Effector memory CD8-positive, alpha-beta T cell (primary cell): ENCODE data around the gene KRTAP6-1.

Experiments
- ATAC-seq: fragments of 150-1000 bp; cut with Tn5 transposase; replicated peaks from 2 replicates; pipeline ENCODE4 v1.10.0; 2021; ENCODE audit warnings: mild to moderate bottlenecking, moderate library complexity
- DNase-seq, 3 experiments: peaks; one replicate each; pipeline ENCODE4 v3.0.0; 2021
- H3K27ac Mint-ChIP-seq, 2 donors: one replicate each; pipeline ENCODE4 v1.8.0; 2022; ENCODE audit warnings: mild to moderate bottlenecking in 2 of 2, mixed read lengths in 2 of 2, moderate library complexity in 2 of 2
- H3K27me3 Mint-ChIP-seq, 2 donors: one replicate each; pipeline ENCODE4 v1.8.0; 2022; ENCODE audit warnings: mixed read lengths in 2 of 2
- H3K36me3 Mint-ChIP-seq: one replicate; pipeline ENCODE4 v1.8.0; 2022; ENCODE audit warnings: mild to moderate bottlenecking, moderate library complexity, mixed read lengths; ENCODE audit not compliant: insufficient read depth
- H3K4me1 Mint-ChIP-seq, 2 donors: one replicate each; pipeline ENCODE4 v1.8.0; 2022; ENCODE audit warnings: low read depth in 2 of 2, mixed read lengths in 2 of 2
- H3K4me3 Mint-ChIP-seq, 2 donors: one replicate each; pipeline ENCODE4 v1.8.0; 2022; ENCODE audit warnings: mild to moderate bottlenecking in 2 of 2, mixed read lengths in 2 of 2, moderate library complexity in 2 of 2
- H3K9me3 Mint-ChIP-seq, 2 donors: one replicate each; pipeline ENCODE4 v1.8.0; 2022; ENCODE audit warnings: mixed read lengths in 2 of 2

The KRTAP6-1 gene

DNA sequence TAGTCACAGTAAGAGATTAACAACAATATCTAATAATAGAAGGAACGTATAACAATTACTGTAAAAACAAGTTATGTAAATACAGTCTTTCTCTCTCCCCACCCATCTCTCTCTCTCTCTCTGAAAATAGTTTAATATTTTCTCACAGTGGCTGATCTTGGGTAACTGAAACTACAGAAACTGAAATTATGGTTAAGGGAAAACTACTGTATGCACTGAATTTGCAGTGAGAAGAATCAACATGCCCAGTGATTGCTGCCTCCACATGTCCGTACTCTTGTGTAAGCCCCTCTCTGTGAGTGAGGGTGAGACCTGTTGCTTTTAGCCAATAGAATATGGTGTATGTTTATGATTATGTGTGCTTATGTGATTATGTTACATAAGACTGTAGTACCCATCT is 1.6 kb downstream of the KRTAP6-1 start:
- no peak overlapping the region for H3K27ac Mint-ChIP-seq
- no peaks in the 10 kb centered on the region for H3K36me3 Mint-ChIP-seq
- H3K4me3 Mint-ChIP-seq = no peak overlapping the region
- DNase-seq (no peak), ATAC-seq (no peak)
- no peaks in the 10 kb centered on the region for H3K27me3 Mint-ChIP-seq
- no peaks in the 10 kb centered on the region for H3K4me1 Mint-ChIP-seq
- H3K9me3 Mint-ChIP-seq = peaks cover 0 to 1% of the 10 kb centered on the region in 2 donors

DNA sequence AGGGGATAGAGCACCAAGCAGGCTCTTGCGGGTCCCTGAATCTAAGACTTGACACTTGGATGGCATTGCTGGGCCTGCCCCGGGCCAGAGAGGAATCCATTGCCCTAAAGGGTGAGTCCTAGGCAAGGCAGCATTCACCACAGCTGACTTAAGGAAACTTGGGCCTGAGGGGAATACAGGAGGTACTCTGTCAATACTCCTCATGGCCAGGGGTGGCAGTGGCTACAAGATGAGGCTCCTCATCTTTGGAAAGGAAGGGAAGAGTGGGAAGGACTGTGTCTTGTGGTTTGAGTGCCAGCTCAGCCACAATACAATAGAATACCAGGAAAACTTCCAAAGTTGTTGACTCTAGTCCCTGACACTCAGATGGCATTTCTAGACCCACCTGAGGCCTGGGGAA is 7.8 kb downstream of the KRTAP6-1 start:
- no peaks in the 10 kb centered on the region for H3K36me3 Mint-ChIP-seq
- no peaks in the 10 kb centered on the region for H3K4me1 Mint-ChIP-seq
- H3K4me3 Mint-ChIP-seq = no peak overlapping the region
- no peak for DNase-seq
- peaks cover 10 to 12% of the 10 kb centered on the region in 2 donors for H3K9me3 Mint-ChIP-seq
- no peak overlapping the region for H3K27ac Mint-ChIP-seq
- no peak for ATAC-seq
- no peaks in the 10 kb centered on the region for H3K27me3 Mint-ChIP-seq

DNA sequence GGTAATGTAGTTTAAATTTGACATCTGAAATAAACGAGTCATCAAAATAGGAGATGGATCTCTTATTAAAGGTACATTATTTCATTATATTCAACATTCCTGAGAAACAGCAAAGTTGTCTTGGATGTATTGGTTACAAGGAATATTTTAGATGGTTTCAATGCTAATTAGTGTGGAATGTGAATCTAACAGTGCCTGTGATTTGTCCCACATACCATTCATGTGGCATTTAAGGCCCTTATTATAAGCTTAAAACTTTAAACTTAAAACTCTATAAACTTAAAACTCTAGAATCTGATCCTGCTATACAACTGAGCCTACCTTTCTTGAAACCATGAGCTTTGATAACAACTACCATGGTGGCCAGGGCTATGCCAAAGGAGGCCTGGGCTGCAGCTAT is 12.9 kb downstream of the KRTAP6-1 start, which contains the start of gene KRTAP22-1:
Gene KRTAP22-1, plus strand, starts transcription at position 301 of the 400 bp plus-strand sequence.
- H3K9me3 Mint-ChIP-seq = peaks cover 10 to 12% of the 10 kb centered on the region in 2 donors

DNA sequence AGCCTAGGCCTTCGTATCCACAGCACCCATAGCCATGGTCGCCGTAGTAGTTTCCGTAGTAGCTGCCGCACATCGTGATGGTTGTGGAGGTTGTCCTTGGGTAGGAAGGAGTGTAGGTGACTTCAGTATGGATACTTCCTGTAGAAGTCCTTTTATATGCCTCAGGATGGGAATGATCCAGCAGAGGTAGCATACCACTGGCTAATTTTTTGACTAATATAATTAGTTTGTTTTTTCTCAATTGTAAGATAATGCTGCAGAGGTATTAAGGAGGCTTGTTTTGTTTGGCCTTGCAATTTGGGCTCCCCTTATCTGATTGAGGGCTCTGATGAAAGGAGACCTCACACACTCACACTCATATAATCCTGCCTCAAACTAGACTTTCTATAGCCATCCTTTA is 14.9 kb downstream of the KRTAP6-1 start, which contains the start of gene KRTAP6-2:
Gene KRTAP6-2, minus strand, starts transcription at position 101 of the 400 bp plus-strand sequence. Its CDS starts 28 bp downstream, at position 73.
- Mint-ChIP-seq H3K27me3 (no peaks in the 10 kb centered on the region), H3K9me3 (peaks cover 5 to 12% of the 10 kb centered on the region in 2 donors), H3K4me3 (no peak within 1 kb of the TSS), H3K27ac (no peak within 1 kb of the TSS), H3K36me3 (no peaks in the 10 kb centered on the region), H3K4me1 (no peaks in the 10 kb centered on the region)
- no peak for DNase-seq
- ATAC-seq = no peak

More for the DNA sequence above, 12.9 kb downstream of the KRTAP6-1 start, which contains the start of gene KRTAP22-1:
- Mint-ChIP-seq H3K4me3 (no peak within 1 kb of the TSS), H3K27ac (no peak within 1 kb of the TSS), H3K27me3 (no peaks in the 10 kb centered on the region), H3K36me3 (no peaks in the 10 kb centered on the region), H3K4me1 (no peaks in the 10 kb centered on the region)
- DNase-seq (no peak), ATAC-seq (no peak)

DNA sequence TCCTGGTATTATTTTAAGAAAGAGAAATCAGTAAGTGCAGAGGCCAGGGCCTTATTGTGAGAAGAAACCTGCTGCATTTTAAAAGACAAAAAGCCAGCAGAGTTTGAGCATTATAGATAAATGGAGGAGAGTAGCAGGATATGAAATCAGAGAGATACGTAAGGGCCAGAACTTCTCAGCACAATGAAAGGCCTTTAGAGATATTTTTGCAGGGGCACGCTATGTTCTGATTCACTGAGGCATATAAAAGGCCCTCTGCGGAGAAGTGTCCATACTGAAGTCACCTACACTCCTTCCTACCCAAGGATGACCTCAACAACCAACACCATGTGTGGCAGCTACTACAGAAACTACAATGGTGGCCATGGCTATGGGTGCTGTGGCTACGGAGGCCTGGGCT is 21.6 kb downstream of the KRTAP6-1 start, which contains the start of gene KRTAP6-3:
Gene KRTAP6-3, plus strand, starts transcription at position 301 of the 400 bp plus-strand sequence. Its CDS starts 6 bp downstream, at position 307.
- Mint-ChIP-seq H3K27me3 (no peaks in the 10 kb centered on the region), H3K4me1 (no peaks in the 10 kb centered on the region), H3K36me3 (no peaks in the 10 kb centered on the region), H3K27ac (no peak within 1 kb of the TSS), H3K4me3 (no peak within 1 kb of the TSS), H3K9me3 (peaks cover 0 to 5% of the 10 kb centered on the region in 2 donors)
- DNase-seq (no peak), ATAC-seq (no peak)

DNA sequence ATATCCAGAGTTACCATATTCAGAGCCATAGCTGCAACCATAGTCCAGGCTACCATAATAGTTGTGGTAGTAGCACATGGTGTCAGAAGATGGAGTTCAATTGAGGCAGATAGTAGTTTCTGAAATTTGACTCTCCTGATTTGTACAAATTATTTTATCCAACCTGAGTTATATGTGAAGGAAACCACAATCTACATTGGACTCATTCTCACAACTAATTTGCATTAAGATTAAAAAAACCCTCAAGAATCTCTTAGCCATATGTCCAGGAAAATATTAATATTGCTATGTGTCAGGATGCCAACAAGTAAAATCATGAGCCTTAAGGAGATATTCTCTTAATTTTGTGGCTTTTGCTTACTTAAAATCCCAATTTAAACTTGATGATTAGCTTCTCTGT is 23.4 kb downstream of the KRTAP6-1 start, which contains the start of gene KRTAP22-2:
Gene KRTAP22-2, minus strand, starts transcription at position 101 of the 400 bp plus-strand sequence.
- Mint-ChIP-seq H3K4me3 (no peak within 1 kb of the TSS), H3K36me3 (no peaks in the 10 kb centered on the region), H3K9me3 (peaks cover 0 to 5% of the 10 kb centered on the region in 2 donors), H3K27me3 (no peaks in the 10 kb centered on the region), H3K4me1 (no peaks in the 10 kb centered on the region), H3K27ac (no peak within 1 kb of the TSS)
- ATAC-seq (no peak), DNase-seq (no peak)

DNA sequence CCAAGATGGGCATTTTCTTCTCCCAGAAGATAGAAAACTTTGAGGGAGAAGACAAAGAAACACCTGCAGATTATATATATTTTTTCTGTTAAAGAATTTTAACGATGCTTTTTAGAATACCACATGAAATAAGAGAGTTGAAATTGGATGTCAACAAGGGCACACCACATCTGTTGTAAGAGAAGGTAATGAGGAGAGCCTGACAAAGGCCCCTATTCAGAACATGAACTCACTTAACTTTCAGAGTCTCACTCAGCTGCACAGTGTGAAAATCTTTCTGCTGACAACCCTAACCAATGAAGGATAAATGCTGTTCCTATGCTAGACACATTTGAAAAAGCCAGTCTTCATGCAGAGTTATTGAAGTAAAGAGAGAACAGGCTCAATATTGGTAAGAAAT is 30.9 kb downstream of the KRTAP6-1 start:
- no peak overlapping the region for H3K27ac Mint-ChIP-seq
- H3K9me3 Mint-ChIP-seq = no peaks in the 10 kb centered on the region
- no peak overlapping the region for H3K4me3 Mint-ChIP-seq
- no peak for ATAC-seq
- no peaks in the 10 kb centered on the region for H3K36me3 Mint-ChIP-seq
- H3K27me3 Mint-ChIP-seq = no peaks in the 10 kb centered on the region
- DNase-seq = no peak
- no peaks in the 10 kb centered on the region for H3K4me1 Mint-ChIP-seq

DNA sequence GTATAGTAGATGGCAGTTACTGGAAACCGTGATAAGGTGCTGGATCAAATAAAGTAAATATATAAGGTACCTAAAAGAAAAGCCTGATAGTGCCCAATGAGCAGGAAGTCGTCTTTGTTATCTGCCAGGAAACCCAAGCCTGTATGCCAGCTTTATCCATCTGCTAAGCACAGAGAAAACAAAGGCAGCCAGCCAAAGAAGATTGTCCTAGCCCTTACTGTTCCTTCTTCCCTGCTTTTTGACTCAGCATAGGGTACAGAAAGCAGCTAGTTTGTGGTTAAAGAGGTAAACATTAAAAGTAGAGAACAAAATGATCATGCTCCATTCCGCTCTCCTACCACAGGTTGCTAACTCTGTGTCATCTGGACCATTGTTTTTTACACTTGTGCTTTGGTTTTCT is 33.6 kb downstream of the KRTAP6-1 start:
- no peaks in the 10 kb centered on the region for H3K9me3 Mint-ChIP-seq
- H3K27me3 Mint-ChIP-seq = no peaks in the 10 kb centered on the region
- DNase-seq (no peak), ATAC-seq (no peak)
- no peaks in the 10 kb centered on the region for H3K4me1 Mint-ChIP-seq
- H3K27ac Mint-ChIP-seq = no peak overlapping the region
- H3K36me3 Mint-ChIP-seq = no peaks in the 10 kb centered on the region
- H3K4me3 Mint-ChIP-seq = no peak overlapping the region

DNA sequence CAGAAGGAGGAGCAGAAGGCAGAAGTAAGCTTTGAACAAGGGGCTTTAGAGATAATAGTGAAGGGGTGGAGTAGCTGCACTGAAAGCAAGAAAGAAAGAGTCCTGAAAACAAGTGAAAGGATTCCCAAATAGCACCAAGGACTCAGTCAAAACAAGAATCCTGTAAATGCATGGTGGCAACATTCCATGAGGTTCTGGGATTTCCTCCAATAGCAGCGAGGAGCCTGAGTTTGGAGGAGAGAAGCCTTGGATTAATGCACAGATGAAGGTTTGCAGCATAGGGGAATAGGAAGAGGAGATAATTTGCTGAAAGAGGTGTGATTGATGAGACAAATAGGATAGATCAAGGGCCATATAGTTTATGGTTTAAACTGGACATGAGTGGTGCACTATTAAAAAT is 34.4 kb downstream of the KRTAP6-1 start:
- no peak overlapping the region for H3K27ac Mint-ChIP-seq
- no peaks in the 10 kb centered on the region for H3K9me3 Mint-ChIP-seq
- no peaks in the 10 kb centered on the region for H3K4me1 Mint-ChIP-seq
- ATAC-seq (no peak), DNase-seq (no peak)
- H3K27me3 Mint-ChIP-seq = no peaks in the 10 kb centered on the region
- H3K36me3 Mint-ChIP-seq = no peaks in the 10 kb centered on the region
- no peak overlapping the region for H3K4me3 Mint-ChIP-seq

DNA sequence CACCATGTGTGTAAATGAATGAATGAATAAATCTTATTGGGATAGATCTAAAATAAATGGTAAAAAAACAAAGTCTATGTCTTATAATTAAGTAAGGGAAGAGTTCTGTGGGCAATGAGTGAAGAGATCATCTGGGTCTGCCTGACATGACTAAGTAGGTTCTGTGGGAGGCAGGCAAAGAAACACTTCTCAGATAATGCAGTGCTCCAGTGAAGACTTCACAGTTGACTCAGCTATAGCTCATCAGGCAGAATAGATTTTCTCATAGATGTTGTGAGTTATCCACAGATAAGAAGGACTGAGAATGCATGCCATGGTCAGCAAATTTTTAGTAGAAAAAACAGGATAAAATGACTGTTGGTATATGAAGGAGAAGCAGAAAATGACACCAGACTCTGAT is 36.0 kb downstream of the KRTAP6-1 start:
- H3K36me3 Mint-ChIP-seq = no peaks in the 10 kb centered on the region
- no peak for ATAC-seq
- no peak for DNase-seq

DNA sequence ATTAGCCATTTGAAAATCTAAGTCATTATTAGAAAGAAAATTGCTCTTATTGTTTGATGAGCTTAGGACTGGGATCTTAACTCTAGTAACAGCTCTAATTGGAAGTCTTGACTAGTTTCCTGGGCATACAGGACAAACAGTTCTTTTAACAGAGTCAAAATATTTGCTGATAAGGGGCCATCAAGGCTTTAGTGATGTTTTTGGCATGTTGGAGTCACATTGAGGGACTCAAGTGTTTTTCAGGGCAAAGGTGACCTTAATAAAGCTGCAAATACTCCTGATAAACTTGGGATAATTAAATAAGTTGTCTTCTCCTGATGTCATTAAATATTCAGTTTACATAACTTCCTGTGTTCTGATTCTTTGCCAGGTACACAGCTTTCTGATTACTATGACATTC is 46.1 kb downstream of the KRTAP6-1 start:
- H3K4me3 Mint-ChIP-seq = no peak overlapping the region

More for the DNA sequence above, 36.0 kb downstream of the KRTAP6-1 start:
- Mint-ChIP-seq H3K27ac (no peak overlapping the region), H3K9me3 (no peaks in the 10 kb centered on the region), H3K27me3 (no peaks in the 10 kb centered on the region), H3K4me1 (no peaks in the 10 kb centered on the region), H3K4me3 (no peak overlapping the region)

DNA sequence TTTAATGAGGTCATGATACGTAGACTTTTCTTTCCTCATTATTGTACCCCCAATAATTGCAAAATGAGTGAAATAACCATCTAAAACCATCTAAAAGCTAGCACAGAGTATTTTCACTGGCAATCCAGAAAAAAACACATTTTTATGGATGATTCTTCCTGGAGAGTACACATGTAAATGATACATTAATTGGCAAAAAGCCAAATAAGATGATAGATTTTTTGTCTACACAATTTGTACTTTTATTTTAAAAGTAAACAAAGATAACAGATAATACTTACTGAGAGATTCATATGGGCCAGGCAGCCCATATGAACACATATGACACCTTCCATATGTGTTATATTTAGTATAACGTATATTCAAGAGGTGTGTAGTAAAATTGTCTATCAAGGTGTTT is 50.1 kb downstream of the KRTAP6-1 start:
- no peak overlapping the region for H3K27ac Mint-ChIP-seq
- H3K36me3 Mint-ChIP-seq = peaks cover 5% of the 10 kb centered on the region
- no peak for DNase-seq
- no peak overlapping the region for H3K4me3 Mint-ChIP-seq
- H3K4me1 Mint-ChIP-seq = no peaks in the 10 kb centered on the region
- ATAC-seq = no peak
- no peaks in the 10 kb centered on the region for H3K9me3 Mint-ChIP-seq
- no peaks in the 10 kb centered on the region for H3K27me3 Mint-ChIP-seq

More for the DNA sequence above, 46.1 kb downstream of the KRTAP6-1 start:
- ATAC-seq = no peak
- DNase-seq = no peak
- H3K27ac Mint-ChIP-seq = no peak overlapping the region
- H3K4me1 Mint-ChIP-seq = no peaks in the 10 kb centered on the region
- H3K36me3 Mint-ChIP-seq = peaks cover 5% of the 10 kb centered on the region
- H3K9me3 Mint-ChIP-seq = peaks cover 0 to 6% of the 10 kb centered on the region in 2 donors
- H3K27me3 Mint-ChIP-seq = no peaks in the 10 kb centered on the region
